IMR-90 (cell line): Measurements from ENCODE around the gene ENAH. TPM values are rescaled to one million over a fixed set of nuclear protein-coding genes. Genes with fewer than 3 reads are reported as not detected.
A peak's percentile ranks its signal among the peaks of the same experiment; 100 is the strongest.

Experiments used
- ATAC-seq: fragments of 200-7000 bp; cut with Tn5 transposase; 2 replicates; pipeline ENCODE4 v1.9.1; 2020; ENCODE audit warnings: low read depth, mild to moderate bottlenecking, moderate library complexity
- BruUV-seq: library from RNA; stranded (reverse); fragments of 400-500 nt; replicated peaks from 2 replicates; lab custom pipeline; 2021; lab: Mats Ljungman, UMichigan
- CTCF ChIA-PET: fragments of 300-600 bp; formaldehyde crosslinking; extraction: SDS; loops from one replicate; lab custom pipeline; 2021; ENCODE audit warnings: antibody characterized with exemption; lab: Yijun Ruan, JAX
- POLR2A ChIA-PET: fragments of 300-600 bp; sonication (Branson Sonifier 250); formaldehyde crosslinking; loops from one replicate; lab custom pipeline; 2022; ENCODE audit warnings: antibody characterized with exemption; ENCODE audit not compliant: unreplicated experiment; lab: Charles Lee
- DNase-seq: peaks from one replicate; pipeline ENCODE4 v3.0.0; 2013
- H2AFZ ChIP-seq: replicated peaks from 2 replicates; pipeline ENCODE3; 2013; ENCODE audit warnings: low read length, mild to moderate bottlenecking; ENCODE audit not compliant: poor library complexity
- H2AK5ac ChIP-seq: 2 replicates; pipeline ENCODE4 v1.6.1; 2013; ENCODE audit warnings: low read depth, low read length, inconsistent platforms
- H2AK9ac ChIP-seq: replicated peaks from 2 replicates; pipeline ENCODE3; 2013; ENCODE audit warnings: mild to moderate bottlenecking, low read depth, low read length, moderate library complexity; ENCODE audit not compliant: poor library complexity
- H2BK120ac ChIP-seq: 2 replicates; pipeline ENCODE4 v1.6.1; 2013; ENCODE audit warnings: low read depth, low read length, inconsistent platforms
- H2BK15ac ChIP-seq: 3 replicates; pipeline ENCODE4 v1.6.1; 2013; ENCODE audit warnings: low read depth, low read length, inconsistent platforms
- H2BK20ac ChIP-seq: 2 replicates; pipeline ENCODE4 v1.6.1; 2013; ENCODE audit warnings: low read depth, mild to moderate bottlenecking, inconsistent platforms, low read length, moderate library complexity
- H2BK5ac ChIP-seq: 2 replicates; pipeline ENCODE4 v1.6.1; 2013; ENCODE audit warnings: mild to moderate bottlenecking, low read depth, low read length, inconsistent platforms; ENCODE audit not compliant: poor library complexity, severe bottlenecking
- H3K14ac ChIP-seq: replicated peaks from 2 replicates; pipeline ENCODE4 v1.6.1; 2013; ENCODE audit warnings: low read depth, low read length, inconsistent platforms
- H3K18ac ChIP-seq: 2 replicates; pipeline ENCODE4 v1.6.1; 2013; ENCODE audit warnings: low read depth, low read length, control low read depth
- H3K23ac ChIP-seq: 2 replicates; pipeline ENCODE4 v1.6.1; 2013; ENCODE audit warnings: low read depth, low read length, inconsistent platforms
- H3K27ac ChIP-seq: 2 replicates; pipeline ENCODE4 v1.5.1; 2013; ENCODE audit warnings: mild to moderate bottlenecking, control low read depth, low read length; ENCODE audit not compliant: insufficient read depth
- H3K27me3 ChIP-seq: 2 replicates; pipeline ENCODE4 v1.6.1; 2013; ENCODE audit warnings: low read length; ENCODE audit not compliant: control insufficient read depth, insufficient read depth
- H3K36me3 ChIP-seq: 2 replicates; pipeline ENCODE4 v1.6.1; 2013; ENCODE audit warnings: low read length, mixed read lengths; ENCODE audit not compliant: control insufficient read depth, insufficient read depth
- H3K4ac ChIP-seq: 2 replicates; pipeline ENCODE4 v1.6.1; 2013; ENCODE audit warnings: low read depth, low read length, inconsistent platforms
- H3K4me1 ChIP-seq: 2 replicates; pipeline ENCODE4 v1.6.1; 2013; ENCODE audit warnings: low read length, mixed read lengths; ENCODE audit not compliant: control insufficient read depth, insufficient read depth
- H3K4me2 ChIP-seq: 2 replicates; pipeline ENCODE4 v1.6.1; 2013; ENCODE audit warnings: low read depth, mild to moderate bottlenecking, control low read depth, low read length, moderate library complexity
- H3K4me3 ChIP-seq: 2 replicates; pipeline ENCODE4 v1.5.1; 2013; ENCODE audit warnings: low read depth, mild to moderate bottlenecking, control low read depth, low read length, moderate library complexity; ENCODE audit not compliant: insufficient read depth
- H3K56ac ChIP-seq: 2 replicates; pipeline ENCODE4 v1.6.1; 2013; ENCODE audit warnings: low read length, inconsistent platforms; ENCODE audit not compliant: insufficient read depth; ENCODE audit errors: extremely low read depth
- H3K79me1 ChIP-seq, 2 experiments: 2 replicates each; pipeline ENCODE4 v1.6.1; 2013; ENCODE audit warnings: low read length in 2 of 2, inconsistent platforms in 1 of 2, low read depth in 1 of 2
- H3K9ac ChIP-seq: 2 replicates; pipeline ENCODE4 v1.6.1; 2013; ENCODE audit warnings: low read depth, low read length, control low read depth
- H3K9me1 ChIP-seq: 2 replicates; pipeline ENCODE4 v1.6.1; 2013; ENCODE audit warnings: low read length, inconsistent platforms; ENCODE audit not compliant: insufficient read depth
- H3K9me3 ChIP-seq: 2 replicates; pipeline ENCODE4 v1.6.1; 2013; ENCODE audit warnings: low read length; ENCODE audit not compliant: control insufficient read depth, insufficient read depth
- H4K20me1 ChIP-seq: 2 replicates; pipeline ENCODE4 v1.6.1; 2013; ENCODE audit warnings: low read length, inconsistent platforms; ENCODE audit not compliant: insufficient read depth
- H4K5ac ChIP-seq: 2 replicates; pipeline ENCODE4 v1.6.1; 2013; ENCODE audit warnings: mild to moderate bottlenecking, low read depth, low read length, control low read depth
- H4K8ac ChIP-seq, 2 experiments: 2 replicates each; pipeline ENCODE4 v1.6.1; 2013; ENCODE audit warnings: low read depth in 2 of 2, low read length in 2 of 2, control low read depth in 1 of 2, inconsistent platforms in 1 of 2
- H4K91ac ChIP-seq: 2 replicates; pipeline ENCODE4 v1.6.1; 2013; ENCODE audit warnings: low read depth, low read length, inconsistent platforms; ENCODE audit not compliant: insufficient read depth
- CTCF ChIP-seq: conservative IDR thresholded peaks from 2 replicates; pipeline ENCODE4 v1.5.1; 2012; ENCODE audit warnings: mild to moderate bottlenecking, low read depth, low read length, improper control_type of control experiment
- FOS ChIP-seq: fragments of 150-350 bp; IDR thresholded peaks from 2 replicates; pipeline ENCODE4 v1.6.1; 2016; ENCODE audit warnings: low read depth, low read length
- RAD21 ChIP-seq: IDR thresholded peaks from 2 replicates; pipeline ENCODE4 v1.6.1; 2012; ENCODE audit warnings: low read length, improper control_type of control experiment
- RCOR1 ChIP-seq: IDR thresholded peaks from 2 replicates; pipeline ENCODE4 v1.6.1; 2012; ENCODE audit warnings: mild to moderate bottlenecking, low read length, improper control_type of control experiment; ENCODE audit not compliant: insufficient replicate concordance
- RFX5 ChIP-seq: IDR thresholded peaks from 2 replicates; pipeline ENCODE4 v1.8.0; 2012; ENCODE audit warnings: low read depth, mild to moderate bottlenecking, low read length, moderate library complexity
- WGBS, 2 experiments: methylation state at CpG; one replicate each; pipeline versions ENCODE4 v1.1.5 to v1.1.7; 2013; ENCODE audit warnings: missing lambda C conversion rate in 2 of 2; ENCODE audit not compliant: insufficient read length in 1 of 2; ENCODE audit errors: extremely low coverage in 2 of 2; 5-methylcytosine and 5-hydroxymethylcytosine counted together
- dilution Hi-C: fragments of 300-500 bp; cut with HindIII; formaldehyde crosslinking; loops from one replicate; pipeline ENCODE4 v1.14.3; 2018; ENCODE audit warnings: low sequenced_read_pairs; ENCODE audit not compliant: unreplicated experiment
- in situ Hi-C: fragments of 300-500 bp; cut with MboI; formaldehyde crosslinking; loops from 3 replicates; pipeline ENCODE4 v1.14.3; 2019; ENCODE audit warnings: low sequenced_read_pairs, inconsistent platforms, mixed read lengths
- intact Hi-C: fragments of 100-400 bp; cut with micrococcal nuclease; formaldehyde crosslinking; loops from 2 replicates; pipeline ENCODE4 v1.10.0; 2022
- polyA plus RNA-seq, 3 experiments: library from polyadenylated mRNA; depleted of rRNA; stranded (reverse); fragments of >200 nt; gene quantifications; 2 replicates each; pipeline ENCODE4 v1.2.3, GENCODE V29; 2012; ENCODE audit warnings: low replicate concordance in 1 of 3
- total RNA-seq: library from RNA; depleted of rRNA; stranded (reverse); fragments of >200 nt; gene quantifications from 2 replicates; pipeline ENCODE4 v1.2.3, GENCODE V29; 2012

The ENAH gene
- total and polyA plus RNA-seq, 2 of the 4 experiments (the other 2 are of a cell fraction) = 61.3 to 86.9 TPM

- Histone ChIP-seq H3K4me3 (no peak overlapping the region), H3K9me1 (peaks cover 13% of the 10 kb centered on the region), H2BK20ac (no peak overlapping the region), H3K56ac (no peak overlapping the region), H3K27ac (no peak overlapping the region), H2AFZ (no peak overlapping the region), H3K23ac (no peak overlapping the region), H3K9me3 (no peaks in the 10 kb centered on the region), H3K4ac (no peak overlapping the region), H4K5ac (no peak overlapping the region), H4K91ac (no peak overlapping the region), H2AK9ac (no peak overlapping the region), H3K79me1 (peaks cover 21 to 52% of the 10 kb centered on the region in 2 experiments), H2BK15ac (no peak overlapping the region), H4K20me1 (peaks cover 20% of the 10 kb centered on the region), H2AK5ac (no peak overlapping the region), H4K8ac (no peak overlapping the region), H3K18ac (0 out of 2 replicates have a peak overlapping the region, but pooled peaks have one; percentile 9), H3K9ac (no peak overlapping the region), H3K27me3 (no peaks in the 10 kb centered on the region), H3K36me3 (peaks cover 10% of the 10 kb centered on the region), H2BK5ac (no peak overlapping the region), H3K4me1 (peaks cover 10% of the 10 kb centered on the region), H2BK120ac (no peak overlapping the region), H3K4me2 (peak overlapping the region; percentile 44), H3K14ac (no peak overlapping the region)
- WGBS, 2 experiments = no CpG with 5 or more reads among the region's 4 CpGs
- intact Hi-C loops (no loop called here), in situ Hi-C loops (no loop called here), dilution Hi-C loops (no loop called here)
- ATAC-seq (no peak), DNase-seq (no peak)
- ChIA-PET CTCF (interaction anchor here (1.0 to 3.1 kb wide), 4 partner anchors 9 to 254 kb away, joined by 3 to 14 read pairs (median 6); partner anchors contain the start of gene SRP9), POLR2A (no interaction called here)
- no TSS peak for BruUV-seq
- TF ChIP-seq RCOR1 (no peak), FOS (no peak), RAD21 (no peak), RFX5 (no peak), CTCF (no peak)
These were observed 129.5 kb downstream of the ENAH start for GRCh38 chr1:225523263-225523950.
